ENCODE results near the gene PPP6R1.

PPP6R1 gene

DNA sequence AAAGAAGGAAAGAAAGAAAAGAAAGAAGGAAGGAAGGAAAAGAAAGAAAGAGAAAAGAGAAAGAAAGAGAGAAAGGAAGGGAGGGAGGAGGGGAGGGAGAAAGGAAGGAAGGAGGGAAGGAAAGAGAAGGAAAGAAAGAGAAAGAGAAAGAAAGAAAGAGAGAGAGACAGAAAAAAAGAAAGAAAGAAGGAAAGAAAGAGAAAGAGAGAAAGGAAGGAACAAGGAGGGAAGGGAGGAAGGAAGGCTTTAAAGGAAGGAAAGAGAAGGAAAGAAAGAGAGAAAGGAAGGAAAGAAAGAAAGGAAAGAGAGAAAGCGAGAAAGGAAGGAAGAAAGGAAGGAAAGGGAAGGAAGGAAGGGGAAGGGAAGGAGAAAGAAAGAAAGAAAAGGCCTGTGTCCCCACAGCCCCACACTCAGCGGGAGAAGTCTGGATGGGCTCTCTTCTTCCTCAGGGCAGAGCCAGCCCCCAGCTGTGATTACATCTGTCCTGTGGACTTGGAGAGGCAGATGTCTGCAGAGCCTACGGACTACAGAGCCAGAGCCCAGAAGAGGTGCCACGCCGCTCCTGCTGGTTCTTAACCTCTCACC is 59.1 kb downstream of the PPP6R1 start:
- no peaks in the 10 kb centered on the region for H3K27me3 ChIP-seq

DNA sequence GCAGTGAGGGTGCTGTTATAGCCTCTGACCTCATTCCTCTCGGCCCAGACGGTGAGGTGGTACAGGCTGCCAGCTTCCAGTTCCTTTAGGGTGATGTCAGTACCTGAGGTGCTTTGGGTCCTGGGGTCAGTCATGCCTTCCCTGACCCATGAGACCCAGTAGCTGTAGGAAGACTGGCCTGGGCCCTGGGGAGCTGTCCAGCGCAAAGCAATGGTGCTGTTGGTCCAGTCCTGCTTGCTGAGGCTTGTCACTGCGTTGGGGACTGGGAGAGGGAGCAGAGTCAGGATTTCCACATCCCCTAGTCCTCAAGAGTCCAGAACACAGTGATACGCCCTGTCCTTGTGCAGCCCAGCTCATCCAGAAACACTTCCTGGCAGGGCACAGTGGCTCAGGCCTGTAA is 60.2 kb downstream of the PPP6R1 start:
- H3K9me3 ChIP-seq (replicated peaks in 1 of 11), result no peaks in the 10 kb centered on the region
- H3K27me3 ChIP-seq, result no peaks in the 10 kb centered on the region
- no peaks in the 10 kb centered on the region for H3K36me3 ChIP-seq
- H3K27ac ChIP-seq, result no peak overlapping the region
- no peaks in the 10 kb centered on the region for H4K20me1 ChIP-seq
- no peak for TF ChIP-seq Cebpa-rat (IDR thresholded peaks at IDR 0.05)
- H3K9ac ChIP-seq, result no peak overlapping the region
- peaks cover 0 to 6% (median 0%) of the 10 kb centered on the region in 10 experiments; a peak in 5 of 20 replicates for H3K4me1 ChIP-seq
- no peak overlapping the region for H3K4me3 ChIP-seq
- no peak overlapping the region for H3K4me2 ChIP-seq

More for the DNA sequence above, 59.1 kb downstream of the PPP6R1 start:
- Histone ChIP-seq H3K4me3 (no peak overlapping the region), H3K9me3 (replicated peaks in 1 of 11) (no peaks in the 10 kb centered on the region), H3K4me2 (no peak overlapping the region), H3K27ac (no peak overlapping the region), H3K36me3 (no peaks in the 10 kb centered on the region), H4K20me1 (no peaks in the 10 kb centered on the region), H3K9ac (no peak overlapping the region), H3K4me1 (peaks cover 0 to 8% (median 0%) of the 10 kb centered on the region in 10 experiments; a peak in 5 of 20 replicates)
- TF ChIP-seq Cebpa-rat (IDR thresholded peaks at IDR 0.05), result no peak

DNA sequence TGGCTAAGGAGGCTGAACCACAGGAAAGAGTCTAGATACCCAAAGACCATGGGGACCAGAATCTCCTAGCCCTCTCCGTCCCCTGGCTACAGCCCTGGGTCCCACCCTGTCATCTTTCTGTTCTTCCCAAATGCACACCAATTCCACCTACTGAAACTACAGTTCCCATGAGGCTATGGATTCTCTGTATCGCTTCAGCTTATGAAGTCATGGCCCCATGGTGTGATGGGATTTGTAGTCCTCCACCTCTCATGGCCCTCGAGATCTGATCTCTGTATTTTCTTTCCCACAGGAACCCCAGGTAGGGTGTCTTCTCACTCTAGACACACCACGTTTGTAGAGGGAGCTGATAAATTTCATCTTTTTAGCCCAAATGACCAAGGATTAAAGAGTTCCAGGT is 61.3 kb downstream of the PPP6R1 start:
- Histone ChIP-seq H3K36me3 (no peaks in the 10 kb centered on the region), H3K4me3 (no peak overlapping the region), H3K27me3 (no peaks in the 10 kb centered on the region), H3K27ac (no peak overlapping the region), H3K9ac (no peak overlapping the region), H3K9me3 (replicated peaks in 1 of 11) (no peaks in the 10 kb centered on the region), H4K20me1 (no peaks in the 10 kb centered on the region), H3K4me1 (no peaks in the 10 kb centered on the region), H3K4me2 (no peak overlapping the region)
- no peak for TF ChIP-seq Cebpa-rat (IDR thresholded peaks at IDR 0.05)

DNA sequence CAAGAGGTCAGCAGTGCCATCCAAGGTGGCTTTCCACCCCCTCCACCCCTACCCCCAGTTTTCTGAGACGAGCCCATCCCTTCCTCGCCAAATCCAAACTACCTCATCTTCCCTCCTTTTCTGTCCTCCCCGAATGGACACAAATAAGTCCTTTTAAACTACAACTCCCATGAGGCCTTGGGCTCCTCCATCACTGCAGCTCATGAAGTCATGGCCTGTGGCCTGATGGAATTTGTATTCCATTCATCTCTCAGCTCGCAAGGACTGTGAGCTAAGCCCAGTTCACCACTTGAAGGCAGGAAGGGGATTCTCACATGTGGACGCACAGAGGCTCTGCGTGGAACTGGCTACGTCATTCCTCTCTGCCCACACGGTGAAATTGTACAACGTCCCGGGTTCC is 62.0 kb downstream of the PPP6R1 start:
- H4K20me1 ChIP-seq, result no peaks in the 10 kb centered on the region
- no peak overlapping the region for H3K9ac ChIP-seq
- H3K27me3 ChIP-seq, result no peaks in the 10 kb centered on the region
- no peak overlapping the region for H3K27ac ChIP-seq
- no peaks in the 10 kb centered on the region for H3K9me3 ChIP-seq (replicated peaks in 1 of 11)
- H3K36me3 ChIP-seq, result no peaks in the 10 kb centered on the region
- no peak overlapping the region for H3K4me3 ChIP-seq
- no peaks in the 10 kb centered on the region for H3K4me1 ChIP-seq
- no peak overlapping the region for H3K4me2 ChIP-seq
- no peak for TF ChIP-seq Cebpa-rat (IDR thresholded peaks at IDR 0.05)

DNA sequence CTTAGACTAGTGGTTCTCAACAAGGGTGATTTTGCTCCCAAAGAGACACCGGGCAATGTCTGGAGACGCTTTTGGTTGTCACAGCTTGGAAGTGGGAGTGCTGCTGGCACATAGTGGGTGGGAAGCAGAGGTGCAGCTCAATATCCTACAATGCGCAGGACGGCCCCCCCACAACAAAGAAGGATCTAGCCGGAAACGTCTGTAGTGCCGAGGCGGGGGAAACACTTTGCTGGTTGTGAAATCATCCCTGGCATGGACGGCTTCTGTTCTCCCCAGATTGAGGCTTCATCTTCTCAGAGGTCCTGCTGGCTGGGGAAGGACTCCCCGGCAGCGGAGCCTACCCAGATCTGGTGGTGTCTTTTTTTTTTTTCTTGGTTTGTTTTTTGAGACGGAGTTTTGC is 65.3 kb downstream of the PPP6R1 start:
- Histone ChIP-seq H3K4me1 (peaks cover 5 to 15% (median 6%) of the 10 kb centered on the region in 10 experiments), H4K20me1 (no peaks in the 10 kb centered on the region), H3K9me3 (replicated peaks in 1 of 11) (no peaks in the 10 kb centered on the region), H3K4me2 (no peak overlapping the region), H3K36me3 (no peaks in the 10 kb centered on the region), H3K27ac (no peak overlapping the region), H3K9ac (no peak overlapping the region), H3K4me3 (no peak overlapping the region), H3K27me3 (no peaks in the 10 kb centered on the region)
- TF ChIP-seq Cebpa-rat (IDR thresholded peaks at IDR 0.05), result no peak

DNA sequence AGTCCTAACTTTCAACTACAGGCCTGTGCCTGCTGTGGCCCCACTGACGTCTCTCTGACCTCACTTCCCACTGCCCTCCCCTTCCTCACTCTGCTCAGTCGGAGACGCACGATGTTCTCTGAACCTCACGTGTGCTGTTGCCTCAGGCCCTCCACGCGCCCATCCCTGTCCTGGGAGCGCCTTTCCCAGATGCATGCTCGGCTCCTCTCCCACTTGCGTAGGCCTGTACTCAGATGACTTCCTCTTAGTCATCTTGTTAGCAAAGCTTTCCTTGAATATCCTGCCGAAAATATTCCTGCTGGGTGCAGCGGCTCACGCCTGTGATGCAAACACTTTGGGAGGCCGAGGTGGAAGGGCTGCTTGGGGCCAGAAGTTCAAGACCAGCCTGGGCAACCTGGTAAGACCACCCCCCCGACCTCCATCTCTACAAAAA is 69.4 kb downstream of the PPP6R1 start:
- no peaks in the 10 kb centered on the region for H3K9me3 ChIP-seq (replicated peaks in 1 of 11)
- no peaks in the 10 kb centered on the region for H3K27me3 ChIP-seq
- 0 out of 22 replicates have a peak, but pooled peaks cover 0 to 7% (median 0%) of the 10 kb centered on the region in 11 experiments for H4K20me1 ChIP-seq
- no peak for TF ChIP-seq Cebpa-rat (IDR thresholded peaks at IDR 0.05)
- H3K4me1 ChIP-seq, result peaks cover 15 to 25% (median 17%) of the 10 kb centered on the region in 10 experiments
- H3K4me2 ChIP-seq, result peak overlapping the region in 4 of 11 experiments; percentile 15 to 77 (median 72); a peak in 6 of 22 replicates
- no peaks in the 10 kb centered on the region for H3K36me3 ChIP-seq
- 0 out of 22 replicates have a peak overlapping the region, but pooled peaks of 1 of the 11 experiments have one; percentile 48 for H3K9ac ChIP-seq
- peak overlapping the region in 2 of 11 experiments; percentile 16 to 24; a peak in 3 of 22 replicates for H3K27ac ChIP-seq
- no peak overlapping the region for H3K4me3 ChIP-seq

DNA sequence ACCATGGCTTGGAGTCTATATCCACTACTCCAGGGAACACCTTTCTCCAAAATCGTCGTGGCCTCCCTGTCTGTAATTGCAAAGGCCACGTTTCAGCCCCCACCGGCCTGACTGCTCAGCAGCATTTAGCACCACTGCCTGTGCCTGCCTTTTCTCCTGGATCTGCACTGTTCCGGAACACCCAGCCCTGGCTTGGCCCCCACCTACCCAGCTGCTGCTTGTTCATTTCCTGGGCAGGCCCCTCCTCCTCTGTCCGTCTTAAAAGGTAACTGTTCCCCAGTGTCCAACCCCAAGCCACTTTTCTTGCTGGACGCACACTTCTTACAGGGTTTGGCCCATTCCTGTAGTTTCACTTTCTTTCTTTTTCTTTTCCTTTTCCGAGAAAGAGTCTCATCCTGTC is 70.2 kb downstream of the PPP6R1 start:
- peak overlapping the region in 1 of 10 experiments; percentile 24; a peak in 1 of 20 replicates for H3K4me3 ChIP-seq
- H3K27ac ChIP-seq, result peak overlapping the region in 5 of 11 experiments; percentile 15 to 52 (median 24); a peak in 6 of 22 replicates
- H3K4me1 ChIP-seq, result peaks cover 15 to 25% (median 17%) of the 10 kb centered on the region in 10 experiments
- no peak for TF ChIP-seq Cebpa-rat (IDR thresholded peaks at IDR 0.05)
- H3K27me3 ChIP-seq, result no peaks in the 10 kb centered on the region
- no peaks in the 10 kb centered on the region for H3K9me3 ChIP-seq (replicated peaks in 1 of 11)
- H3K9ac ChIP-seq, result peak overlapping the region in 6 of 11 experiments; percentile 20 to 55 (median 44); a peak in 7 of 22 replicates
- H3K4me2 ChIP-seq, result peak overlapping the region; percentile 51 to 91 (median 76)
- no peaks in the 10 kb centered on the region for H3K36me3 ChIP-seq
- H4K20me1 ChIP-seq, result 0 out of 22 replicates have a peak, but pooled peaks cover 0 to 7% (median 0%) of the 10 kb centered on the region in 11 experiments

DNA sequence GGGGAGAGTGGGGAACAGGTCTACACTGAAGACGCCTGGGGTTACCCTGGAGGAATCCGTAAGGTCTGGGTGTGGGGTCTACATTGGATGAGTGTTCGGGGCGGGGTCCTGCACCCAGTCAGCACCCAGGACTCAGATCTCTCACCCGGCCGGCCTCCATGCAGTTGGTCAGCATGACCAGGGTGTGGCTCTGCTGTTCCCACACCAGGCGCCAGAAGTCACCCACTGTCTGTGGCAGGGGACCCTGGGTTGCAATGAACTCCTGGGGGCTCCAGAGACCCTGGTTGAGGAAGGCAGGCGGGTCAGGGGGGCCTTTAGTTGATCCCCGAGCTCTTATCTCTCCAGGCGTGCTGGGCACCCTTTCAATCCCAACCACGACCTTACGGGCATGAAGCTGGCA is 72.7 kb downstream of the PPP6R1 start:
- no peaks in the 10 kb centered on the region for H3K36me3 ChIP-seq
- peaks cover 0 to 17% (median 11%) of the 10 kb centered on the region in 11 experiments; a peak in 19 of 22 replicates for H3K27me3 ChIP-seq
- peaks cover 0 to 19% (median 0%) of the 10 kb centered on the region in 11 experiments; a peak in 3 of 22 replicates for H4K20me1 ChIP-seq
- H3K4me2 ChIP-seq, result no peak overlapping the region
- no peak overlapping the region for H3K27ac ChIP-seq
- peaks cover 15 to 25% (median 17%) of the 10 kb centered on the region in 10 experiments for H3K4me1 ChIP-seq
- no peaks in the 10 kb centered on the region for H3K9me3 ChIP-seq (replicated peaks in 1 of 11)
- H3K4me3 ChIP-seq, result no peak overlapping the region
- no peak for TF ChIP-seq Cebpa-rat (IDR thresholded peaks at IDR 0.05)
- no peak overlapping the region for H3K9ac ChIP-seq

DNA sequence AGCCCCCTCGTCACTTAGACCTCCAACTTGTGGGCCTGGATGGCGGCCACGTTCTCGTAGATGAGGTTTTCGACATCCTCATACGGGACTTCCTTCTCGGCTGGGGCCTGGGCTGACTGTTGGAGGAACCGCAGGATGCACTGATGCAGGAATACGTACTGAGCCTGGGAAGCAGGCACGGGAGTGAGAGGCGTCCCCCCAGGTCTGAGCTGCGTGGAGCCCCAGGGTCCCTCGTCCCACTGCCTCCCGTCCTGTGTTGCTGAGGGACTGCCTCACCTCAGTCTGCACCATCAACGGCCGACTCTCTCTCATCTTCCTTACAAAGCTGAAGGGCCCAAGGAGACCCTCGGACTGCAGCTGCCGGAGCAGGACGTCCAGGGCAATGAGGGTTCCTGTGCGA is 77.1 kb downstream of the PPP6R1 start:
- H3K27ac ChIP-seq, result no peak overlapping the region
- no peak overlapping the region for H3K4me2 ChIP-seq
- no peaks in the 10 kb centered on the region for H3K9me3 ChIP-seq (replicated peaks in 1 of 11)
- no peak for TF ChIP-seq Cebpa-rat (IDR thresholded peaks at IDR 0.05)
- peaks cover 11 to 35% (median 22%) of the 10 kb centered on the region in 11 experiments for H3K27me3 ChIP-seq
- H3K9ac ChIP-seq, result no peak overlapping the region
- H4K20me1 ChIP-seq, result peaks cover 0 to 35% (median 9%) of the 10 kb centered on the region in 11 experiments; a peak in 18 of 22 replicates
- no peaks in the 10 kb centered on the region for H3K36me3 ChIP-seq
- H3K4me1 ChIP-seq, result peaks cover 18 to 33% (median 27%) of the 10 kb centered on the region in 10 experiments
- H3K4me3 ChIP-seq, result no peak overlapping the region

All from BLaER1 treated with 17β-estradiol and CSF1 and Interleukin-3, amounts not matched to agents 10 nM and 100 nM (cell line).